ENCODE data around the gene THADA.

DNA sequence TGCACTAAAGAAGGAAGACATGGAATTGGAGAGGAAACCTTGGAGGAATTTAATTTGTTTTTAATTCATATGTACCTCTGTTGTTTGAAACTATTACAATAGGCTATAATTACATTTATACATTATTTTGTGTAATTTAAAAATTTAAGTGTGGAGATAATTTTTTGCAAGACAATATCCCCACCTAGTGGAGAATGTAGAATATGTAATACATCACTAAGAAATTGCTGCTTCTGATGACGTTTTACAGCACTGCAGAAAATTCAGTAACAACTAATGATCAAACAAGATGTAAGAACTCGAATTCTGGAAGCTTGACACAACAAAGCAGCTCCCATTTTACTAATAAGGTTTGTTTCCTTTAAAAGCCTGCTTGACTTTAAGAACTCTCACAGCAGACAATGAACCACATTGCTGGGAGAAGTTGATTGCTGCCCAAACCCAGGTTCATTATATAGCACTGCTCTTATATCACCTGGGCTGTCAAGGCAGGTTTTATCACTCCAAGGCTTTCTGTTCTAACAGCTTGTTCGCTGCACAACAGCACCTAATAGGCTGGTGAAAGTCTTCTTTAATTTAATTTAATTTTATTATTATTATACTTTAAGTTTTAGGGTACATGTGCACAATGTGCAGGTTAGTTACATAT, 53.4 kb downstream of the THADA start:
- TF ChIP-seq, protein P1, sequence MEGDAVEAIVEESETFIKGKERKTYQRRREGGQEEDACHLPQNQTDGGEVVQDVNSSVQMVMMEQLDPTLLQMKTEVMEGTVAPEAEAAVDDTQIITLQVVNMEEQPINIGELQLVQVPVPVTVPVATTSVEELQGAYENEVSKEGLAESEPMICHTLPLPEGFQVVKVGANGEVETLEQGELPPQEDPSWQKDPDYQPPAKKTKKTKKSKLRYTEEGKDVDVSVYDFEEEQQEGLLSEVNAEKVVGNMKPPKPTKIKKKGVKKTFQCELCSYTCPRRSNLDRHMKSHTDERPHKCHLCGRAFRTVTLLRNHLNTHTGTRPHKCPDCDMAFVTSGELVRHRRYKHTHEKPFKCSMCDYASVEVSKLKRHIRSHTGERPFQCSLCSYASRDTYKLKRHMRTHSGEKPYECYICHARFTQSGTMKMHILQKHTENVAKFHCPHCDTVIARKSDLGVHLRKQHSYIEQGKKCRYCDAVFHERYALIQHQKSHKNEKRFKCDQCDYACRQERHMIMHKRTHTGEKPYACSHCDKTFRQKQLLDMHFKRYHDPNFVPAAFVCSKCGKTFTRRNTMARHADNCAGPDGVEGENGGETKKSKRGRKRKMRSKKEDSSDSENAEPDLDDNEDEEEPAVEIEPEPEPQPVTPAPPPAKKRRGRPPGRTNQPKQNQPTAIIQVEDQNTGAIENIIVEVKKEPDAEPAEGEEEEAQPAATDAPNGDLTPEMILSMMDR (tag by site-specific recombination; IDR thresholded peaks at IDR 0.05), result no peak
- TF ChIP-seq ZNF274 (IDR thresholded peaks at IDR 0.05; ENCODE audit: low read length), result no peak
- no peak for TF ChIP-seq ZNF274 (tag by site-specific recombination; IDR thresholded peaks at IDR 0.05; ENCODE audit: borderline replicate concordance)

Measured in HEK293 (cell line).